Tongue (tissue), 2 donors: ENCODE measurements around the gene PCLO. TPM values are rescaled to one million over a fixed set of nuclear protein-coding genes. Genes with fewer than 3 reads are reported as not detected.
"Not testable (repeated sequence)": the region's sequence is repeated elsewhere in the genome, so short reads cannot be mapped to it uniquely, and the experiment has no call there.

Source experiments
- DNase-seq: peaks from one replicate; pipeline ENCODE4 v3.0.0-alpha.2; 2015
- total RNA-seq: library from RNA; depleted of rRNA; stranded (reverse); fragments of >200 nt; gene quantifications from one replicate; pipeline ENCODE4 v1.2.3, GENCODE V29; 2014

PCLO gene
- total RNA-seq, 1 donor from 2014 or later = 2.7 TPM

- no peak for DNase-seq
Measured at GRCh38 chr7:82959528-82959927, 203.2 kb downstream of the PCLO start.

GRCh38 chr7:82957521-82957920 lies 205.2 kb downstream of the PCLO start:
- DNase-seq = no peak

DNA sequence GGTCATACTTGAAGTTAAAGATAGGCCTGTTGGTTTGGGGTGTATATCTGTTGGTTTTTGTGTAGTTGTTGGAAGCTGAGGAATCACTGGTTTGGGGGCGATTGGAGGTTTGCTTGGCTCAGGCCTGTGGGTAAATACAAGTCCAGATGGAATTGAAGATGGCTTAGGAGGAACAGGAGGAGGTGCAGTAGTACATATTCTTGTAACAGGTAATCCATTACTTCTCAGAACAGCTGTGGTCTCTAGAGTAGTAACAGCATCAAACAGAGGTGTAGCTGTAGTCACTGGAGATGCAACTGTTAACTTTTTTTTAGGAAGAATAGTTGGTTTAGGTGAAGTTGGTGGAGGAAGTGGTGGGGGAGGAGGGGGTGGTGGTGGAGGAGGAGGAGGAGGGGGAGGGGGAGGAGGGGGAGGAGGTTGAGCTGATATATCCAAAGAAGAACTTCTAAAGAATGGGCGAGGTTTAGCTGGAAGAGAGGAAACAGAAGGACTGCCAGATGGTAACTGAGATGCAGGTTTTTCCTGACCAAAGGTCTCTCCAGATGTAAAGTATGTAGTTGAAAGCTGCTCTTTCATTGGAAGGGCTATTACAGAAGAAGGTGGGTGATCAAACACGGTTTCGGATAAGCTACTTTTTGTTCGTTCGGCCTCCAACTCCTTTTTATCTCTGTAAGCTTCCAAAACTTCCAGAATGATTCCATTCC lies 209.2 kb downstream of the PCLO start:
- no peak for DNase-seq

- DNase-seq = peak; percentile 2
Measured at GRCh38 chr7:82950436-82950835, 212.2 kb downstream of the PCLO start.

DNA sequence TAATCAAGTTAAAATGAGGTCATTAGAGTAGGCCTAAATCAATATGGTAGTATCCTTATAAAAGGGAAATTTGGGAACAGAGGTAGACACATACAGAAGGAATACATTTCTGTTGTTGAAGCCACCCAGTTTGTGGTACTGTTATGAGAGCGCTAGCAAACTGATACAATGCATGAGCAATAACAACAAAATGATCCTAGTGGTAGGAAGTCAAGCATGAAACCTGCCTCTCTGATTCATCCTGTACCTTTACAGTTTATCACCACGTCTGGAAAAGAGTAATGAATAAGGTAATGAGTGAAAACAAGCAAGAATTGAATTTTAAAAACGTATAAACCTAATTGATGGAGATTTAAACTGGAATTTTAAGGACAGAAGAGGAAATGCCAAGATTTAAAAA lies 217.2 kb downstream of the PCLO start:
- no peak for DNase-seq

- no peak for DNase-seq
Measured at GRCh38 chr7:82945056-82945455, 217.6 kb downstream of the PCLO start.

GRCh38 chr7:82932516-82932915 lies 230.2 kb downstream of the PCLO start:
- DNase-seq = no peak

DNA sequence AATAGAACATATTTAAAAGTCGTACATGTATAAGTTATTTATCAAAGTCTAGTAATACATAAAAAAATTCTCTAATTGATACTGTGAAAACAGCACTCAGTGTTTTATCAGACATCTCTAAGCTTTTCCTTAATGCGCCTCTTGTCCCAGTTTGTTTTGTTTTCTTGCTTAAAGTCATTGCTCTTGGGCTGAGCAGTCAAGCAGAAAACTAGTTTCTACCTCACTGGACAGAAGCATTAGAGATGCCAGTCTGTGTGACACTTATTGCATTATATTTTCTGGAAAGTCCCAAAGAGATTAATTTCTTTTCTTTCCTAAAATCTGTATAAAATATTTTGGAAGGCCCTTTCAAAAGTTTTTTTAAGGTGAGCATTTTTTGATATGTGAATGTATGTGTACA lies 236.2 kb downstream of the PCLO start:
- no peak for DNase-seq

DNA sequence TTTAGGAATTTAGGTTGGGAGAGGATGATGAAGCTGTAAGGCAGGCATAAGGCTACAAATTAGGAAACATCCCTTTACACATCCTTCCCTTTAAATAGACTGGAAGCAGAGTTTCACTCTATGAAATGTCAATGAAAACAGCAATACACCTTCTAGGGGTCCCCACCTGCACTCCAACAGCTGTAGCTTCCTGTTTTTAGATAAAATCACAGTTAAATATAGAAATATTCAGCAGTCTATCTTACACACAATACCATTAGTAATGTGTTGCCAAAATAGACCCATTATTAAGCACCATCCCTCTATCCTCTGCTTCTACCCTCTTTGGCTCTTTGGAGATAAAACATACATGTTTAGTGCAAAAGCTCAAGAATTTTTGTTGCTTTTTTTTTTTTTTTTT lies 237.4 kb downstream of the PCLO start:
- no peak for DNase-seq

DNA sequence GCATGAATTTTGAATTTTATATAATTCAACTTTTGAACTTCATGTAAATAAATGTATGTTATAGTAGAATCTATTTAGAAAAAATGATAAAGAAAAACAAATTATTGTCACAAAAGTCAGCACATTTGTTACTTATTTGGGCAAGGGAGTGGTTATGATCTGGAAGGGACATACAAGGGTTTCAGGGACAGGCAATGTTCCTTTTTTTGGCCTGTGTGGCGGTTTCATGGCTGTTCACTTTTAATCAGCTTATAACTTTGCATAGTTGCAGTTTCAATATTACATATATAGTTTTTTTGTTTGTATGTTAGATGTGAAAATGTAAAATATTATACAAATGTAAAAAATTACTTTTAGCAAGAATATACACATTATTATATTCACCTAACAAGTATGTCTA lies 256.2 kb downstream of the PCLO start:
- DNase-seq = no peak

- no peak for DNase-seq
Measured at GRCh38 chr7:82904871-82905270, 257.8 kb downstream of the PCLO start.

GRCh38 chr7:82901098-82901497 lies 261.6 kb downstream of the PCLO start:
- DNase-seq = not testable (repeated sequence)

GRCh38 chr7:82897500-82897899 lies 265.2 kb downstream of the PCLO start:
- DNase-seq = no peak

GRCh38 chr7:82894341-82894740 lies 268.3 kb downstream of the PCLO start:
- DNase-seq = not testable (repeated sequence)

DNA sequence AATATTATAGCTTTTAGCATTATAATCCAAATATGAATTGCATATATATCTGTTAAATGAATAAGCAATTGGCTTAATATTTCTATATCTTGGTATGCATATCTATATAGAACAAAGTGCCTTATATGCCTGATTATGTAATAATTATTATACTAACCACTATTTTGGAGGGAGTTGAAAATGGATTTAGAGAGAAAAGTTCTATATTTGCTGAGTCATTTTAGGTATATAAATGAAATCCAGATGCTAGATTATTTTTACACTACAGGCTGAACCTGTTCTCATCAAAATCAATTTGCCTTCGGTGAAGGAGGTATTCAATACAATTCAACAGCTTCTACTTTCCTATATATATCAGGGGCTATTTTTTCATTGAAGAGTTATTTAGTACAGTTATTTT lies 276.4 kb downstream of the PCLO start:
- no peak for DNase-seq

GRCh38 chr7:82865856-82866255 lies 296.8 kb downstream of the PCLO start:
- no peak for DNase-seq

DNA sequence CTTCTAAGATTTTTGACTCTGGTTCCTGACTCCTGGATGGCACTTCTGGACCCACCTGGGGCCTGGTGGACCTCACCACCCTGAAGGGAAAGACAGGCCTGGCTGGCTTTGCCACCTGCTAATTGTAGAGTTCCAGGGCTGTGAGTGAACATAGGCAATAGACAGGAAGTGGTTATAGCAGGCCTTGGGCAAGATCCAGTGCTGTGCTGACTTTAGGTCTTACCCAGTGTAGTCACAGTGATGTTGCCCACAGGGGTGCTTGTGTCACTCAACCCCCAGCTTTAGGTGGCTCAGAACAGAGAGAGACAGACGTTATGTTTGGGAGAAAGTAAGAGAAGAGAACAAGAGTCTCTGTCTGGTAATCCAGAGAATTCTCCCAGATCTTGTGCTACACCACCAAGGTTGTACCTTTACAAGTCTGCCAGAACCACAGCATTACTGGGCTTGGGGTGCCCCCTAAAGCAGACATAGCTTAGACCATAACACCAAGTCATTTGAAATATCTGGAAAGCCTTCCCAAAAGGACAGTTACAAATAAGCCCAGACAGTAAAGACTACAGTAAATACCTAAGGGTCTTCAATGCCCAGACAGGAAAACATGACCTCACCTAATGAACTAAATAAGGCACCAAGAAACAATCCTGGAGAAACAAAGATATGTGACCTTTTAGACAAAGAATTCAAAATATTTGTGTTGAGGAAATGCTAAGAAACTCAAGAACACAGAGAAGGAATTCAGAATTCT lies 303.4 kb downstream of the PCLO start:
- no peak for DNase-seq

DNA sequence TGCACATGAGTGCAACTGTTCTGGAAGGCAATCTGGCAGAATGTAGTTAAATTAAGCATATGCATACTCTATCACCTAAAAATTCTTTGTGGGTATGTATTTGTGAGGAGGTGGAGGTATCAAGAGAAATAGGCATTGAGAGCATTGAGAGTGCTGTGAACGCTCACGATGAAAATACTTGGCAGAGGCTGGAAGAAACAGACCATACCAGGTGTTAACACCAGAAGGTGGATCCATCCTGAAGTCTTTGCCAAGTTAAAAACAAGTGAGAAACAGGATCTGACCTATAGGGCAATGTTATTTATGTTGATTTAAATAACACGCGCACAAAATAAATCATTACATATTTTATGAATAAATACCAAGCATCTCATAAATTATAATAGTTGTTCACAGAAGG lies 311.6 kb downstream of the PCLO start:
- no peak for DNase-seq

DNA sequence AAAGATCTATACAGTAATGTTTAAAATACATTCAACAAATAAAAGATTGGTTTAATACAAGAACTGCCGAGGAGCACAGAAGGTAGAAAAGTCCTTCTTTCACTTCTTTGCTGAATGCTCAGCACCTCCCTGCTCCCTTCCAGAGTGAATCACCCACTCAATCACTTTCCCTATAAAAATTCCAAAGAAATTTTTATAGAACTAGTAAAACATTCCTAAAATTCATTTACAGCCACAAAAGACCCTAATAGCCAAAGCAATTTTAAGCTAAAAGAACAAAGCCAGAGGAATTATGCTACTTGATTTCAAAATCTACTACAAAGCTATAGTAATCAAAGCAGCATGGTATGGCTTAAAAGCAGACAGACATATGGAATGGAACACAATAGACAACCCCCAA lies 320.9 kb downstream of the PCLO start:
- DNase-seq = no peak

DNA sequence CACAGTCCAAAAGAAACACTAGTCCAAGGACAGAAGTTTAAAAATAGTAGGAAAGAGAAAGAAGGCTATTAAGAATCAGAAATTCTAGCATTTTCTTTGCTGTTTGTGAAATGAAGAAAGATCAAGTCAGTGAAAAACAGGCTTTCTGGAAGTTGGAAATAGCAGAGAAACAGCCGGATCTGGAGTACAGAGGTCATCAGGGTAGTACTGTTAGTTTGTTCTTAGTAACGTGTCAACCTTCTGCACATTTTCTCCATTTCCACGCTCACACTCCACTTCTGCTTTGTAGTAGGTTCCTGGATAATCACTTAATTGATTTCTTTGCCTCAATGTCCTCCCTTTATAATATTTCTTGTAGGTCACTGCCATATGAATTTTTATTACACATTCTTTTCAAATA lies 322.6 kb downstream of the PCLO start:
- no peak for DNase-seq

GRCh38 chr7:82839555-82839954 lies 323.1 kb downstream of the PCLO start:
- no peak for DNase-seq

GRCh38 chr7:82839063-82839462 lies 323.6 kb downstream of the PCLO start:
- DNase-seq = no peak

DNA sequence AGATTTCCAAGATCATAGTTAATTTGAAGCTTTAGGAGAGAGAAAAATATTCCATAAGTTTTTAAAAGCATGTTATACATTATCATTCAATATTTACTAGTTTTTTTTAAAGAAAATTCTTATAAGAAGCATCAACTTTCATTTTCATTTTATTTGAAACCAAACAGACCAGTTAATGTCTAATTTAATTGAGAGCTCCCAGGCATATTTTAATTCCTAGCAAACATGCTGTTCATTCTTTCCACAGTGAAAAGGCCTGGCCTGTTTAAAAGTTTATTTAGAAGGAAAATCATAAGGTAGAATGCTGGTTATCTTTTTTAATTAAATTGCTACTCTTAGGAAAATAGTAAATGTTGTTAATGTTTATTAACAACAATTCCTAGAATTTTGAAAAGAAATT lies 324.4 kb downstream of the PCLO start:
- DNase-seq = peak; percentile 1

GRCh38 chr7:82823073-82823472 lies 339.6 kb downstream of the PCLO start:
- DNase-seq = no peak
